Body of pancreas (tissue), 4 donors: ENCODE measurements around the gene LCAT.

ENCODE experiments used
- CTCF ChIP-seq, 7 experiments: fragments of 450-650 bp in 4 of 7; fragments of 200-600 bp in 3 of 7; sonication (generic) in 3 of 7; IDR thresholded peaks; one replicate each; pipeline ENCODE4 v1.5.1; 2016 to 2019; ENCODE audit warnings: antibody characterized with exemption in 7 of 7
- POLR2A ChIP-seq, 3 donors: fragments of 450-650 bp; IDR thresholded peaks; one replicate each; pipeline ENCODE4 v1.6.1; 2016; ENCODE audit warnings: antibody characterized with exemption in 3 of 3, mild to moderate bottlenecking in 2 of 3

DNA sequence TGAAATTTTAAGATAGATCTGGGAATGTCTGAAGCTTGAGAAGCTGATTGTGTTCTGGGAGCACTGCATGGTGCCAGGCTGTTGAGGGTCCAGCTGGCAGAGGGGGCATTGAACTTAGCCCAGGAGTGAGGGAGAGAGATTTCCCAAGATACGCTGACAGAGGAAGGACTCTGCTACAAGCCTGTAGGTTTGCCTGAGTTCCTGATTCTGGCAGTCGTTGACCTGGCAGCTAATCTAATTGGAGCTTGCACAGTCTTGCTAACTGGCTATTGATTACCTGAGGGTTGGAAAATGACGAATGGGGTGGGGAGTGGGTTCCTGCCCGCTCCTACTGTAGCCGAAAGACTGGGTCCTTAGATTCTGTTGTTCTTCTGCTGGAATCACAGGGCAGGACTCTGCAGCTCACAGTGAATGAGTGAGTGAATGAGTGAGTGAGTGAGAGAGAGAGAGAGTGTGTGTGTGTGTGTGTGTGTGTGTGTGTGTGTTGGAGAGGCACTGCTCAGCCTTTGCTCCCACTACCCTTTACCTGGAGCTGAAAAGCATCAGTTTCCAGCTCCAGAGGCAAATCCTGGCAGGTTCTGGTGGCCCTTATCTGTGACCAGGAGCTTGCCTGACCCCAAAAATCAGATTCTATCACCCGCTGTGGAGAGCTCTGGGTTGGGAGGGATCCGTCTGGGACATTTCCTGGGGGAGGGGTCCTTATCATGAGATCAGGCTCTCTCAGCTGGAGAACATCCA, 29.0 kb downstream of the LCAT start:
- TF ChIP-seq CTCF (IDR thresholded peaks at IDR 0.05) = no peak
- no peak for TF ChIP-seq POLR2A (IDR thresholded peaks at IDR 0.05)
